Measurements from ENCODE around the gene FBXO10.
"Not testable (repeated sequence)": the region's sequence is repeated elsewhere in the genome, so short reads cannot be mapped to it uniquely, and the experiment has no call there.

FBXO10 gene

DNA sequence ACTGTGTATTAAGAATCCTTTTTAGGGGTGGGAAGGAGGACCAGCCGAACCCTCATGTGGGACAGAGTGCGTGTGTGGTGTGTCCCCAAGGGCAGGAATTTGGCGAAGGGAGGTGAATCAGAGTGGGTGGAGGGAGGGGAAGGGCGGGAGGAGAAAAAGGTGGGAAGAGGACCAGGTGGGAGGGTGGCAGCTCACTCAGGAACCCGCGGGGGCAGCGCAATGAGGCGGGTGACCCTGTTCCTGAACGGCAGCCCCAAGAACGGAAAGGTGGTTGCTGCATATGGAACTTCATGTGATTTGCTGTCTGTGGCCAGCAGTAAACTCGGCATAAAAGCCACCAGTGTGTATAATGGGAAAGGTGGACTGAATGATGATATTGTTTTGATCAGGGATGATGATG is 99.2 kb downstream of the FBXO10 start:
- H3K4me1 Mint-ChIP-seq, result peaks cover 5% of the 10 kb centered on the region
- ATAC-seq (replicated peaks; ENCODE audit: extremely low read depth, poor library complexity, severe bottlenecking) (no peak), DNase-seq (ENCODE audit: low spot score in 2 of 2) (no peak)
- peaks cover 49% of the 10 kb centered on the region for H3K27me3 Mint-ChIP-seq
- no peak overlapping the region for H3K27ac Mint-ChIP-seq (ENCODE audit: low read depth)
- no peaks in the 10 kb centered on the region for H3K9me3 Mint-ChIP-seq
- no peak overlapping the region for H3K4me3 Mint-ChIP-seq
- H3K36me3 Mint-ChIP-seq (ENCODE audit: insufficient read depth), result no peaks in the 10 kb centered on the region

DNA sequence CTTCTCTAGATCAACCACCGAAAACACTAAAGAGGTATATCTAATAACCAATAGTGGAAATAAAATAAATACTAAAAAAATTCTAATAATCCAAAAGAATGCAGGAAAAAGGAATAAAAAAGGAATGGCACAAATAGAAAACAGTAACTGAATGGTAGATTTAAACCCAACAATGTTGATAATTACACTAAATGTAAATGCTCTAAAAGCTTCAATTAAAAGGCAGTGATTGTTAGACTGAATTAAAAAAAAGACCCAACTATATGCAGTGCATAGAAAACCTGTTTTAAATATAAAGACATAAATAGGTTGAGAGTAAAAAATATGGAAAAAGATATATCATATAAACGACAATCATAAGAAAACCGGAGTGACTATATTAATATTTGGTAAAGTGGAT is 101.7 kb downstream of the FBXO10 start:
- Mint-ChIP-seq H3K27me3 (peaks cover 29% of the 10 kb centered on the region), H3K9me3 (no peaks in the 10 kb centered on the region), H3K4me3 (no peak overlapping the region), H3K4me1 (peaks cover 6% of the 10 kb centered on the region), H3K36me3 (ENCODE audit: insufficient read depth) (no peaks in the 10 kb centered on the region), H3K27ac (ENCODE audit: low read depth) (no peak overlapping the region)
- ATAC-seq (replicated peaks; ENCODE audit: extremely low read depth, poor library complexity, severe bottlenecking), result no peak
- DNase-seq (ENCODE audit: low spot score in 2 of 2), result no peak

DNA sequence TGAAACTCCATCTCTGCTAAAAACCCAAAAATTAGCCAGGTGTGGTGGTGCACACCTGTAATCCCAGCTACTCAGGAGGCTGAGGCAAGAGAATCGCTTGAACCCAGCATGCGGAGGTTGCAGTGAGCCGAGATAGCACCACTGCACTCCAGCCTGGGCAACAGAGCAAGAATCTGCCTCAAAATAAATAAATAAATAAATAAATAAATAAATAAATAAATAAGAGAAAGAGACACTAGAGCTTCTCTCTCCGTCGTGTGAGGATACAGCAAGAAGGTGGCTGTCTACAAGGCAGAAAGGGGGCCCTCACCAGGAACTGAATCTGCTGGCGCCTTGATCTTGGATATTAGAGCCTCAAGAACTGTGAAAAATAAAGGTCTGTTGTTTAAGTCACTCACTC is 102.2 kb downstream of the FBXO10 start:
- not testable (repeated sequence) for H3K27ac Mint-ChIP-seq (ENCODE audit: low read depth); ATAC-seq (replicated peaks; ENCODE audit: extremely low read depth, poor library complexity, severe bottlenecking); H3K4me3 Mint-ChIP-seq; H3K4me1 Mint-ChIP-seq; H3K36me3 Mint-ChIP-seq (ENCODE audit: insufficient read depth); H3K9me3 Mint-ChIP-seq; DNase-seq (ENCODE audit: low spot score in 2 of 2)
- H3K27me3 Mint-ChIP-seq, result peaks cover 25% of the 10 kb centered on the region

GRCh38 chr9:37471942-37472684 is 104.1 kb downstream of the FBXO10 start:
- peaks cover 8% of the 10 kb centered on the region for H3K27me3 Mint-ChIP-seq
- ATAC-seq (replicated peaks; ENCODE audit: extremely low read depth, poor library complexity, severe bottlenecking) (no peak), DNase-seq (ENCODE audit: low spot score in 2 of 2) (no peak)
- H3K27ac Mint-ChIP-seq (ENCODE audit: low read depth), result peak overlapping the region; percentile 42
- H3K36me3 Mint-ChIP-seq (ENCODE audit: insufficient read depth), result no peaks in the 10 kb centered on the region
- peak overlapping the region; percentile 61 for H3K4me3 Mint-ChIP-seq
- peaks cover 6% of the 10 kb centered on the region for H3K4me1 Mint-ChIP-seq
- H3K9me3 Mint-ChIP-seq, result no peaks in the 10 kb centered on the region

DNA sequence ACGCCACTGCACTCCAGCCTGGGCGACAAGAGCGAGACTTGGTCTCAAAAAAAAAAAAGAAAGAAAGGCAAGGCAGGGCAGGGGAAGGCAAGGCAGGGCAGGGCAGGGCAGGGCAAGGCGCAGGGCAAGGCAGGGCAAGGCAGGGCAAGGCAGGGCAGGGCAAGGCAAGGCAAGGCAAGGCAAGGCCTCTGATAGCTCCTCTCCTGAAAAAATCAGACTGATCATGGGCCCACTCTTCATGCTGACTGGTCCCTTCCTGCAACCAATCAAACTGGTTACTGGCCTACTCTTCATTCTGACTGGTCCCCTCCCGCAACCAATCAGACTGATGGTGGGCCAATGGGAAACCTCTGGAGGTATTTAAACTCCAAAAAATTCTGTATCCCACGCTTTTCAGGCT is 107.6 kb downstream of the FBXO10 start:
- Mint-ChIP-seq H3K4me3 (no peak overlapping the region), H3K9me3 (no peaks in the 10 kb centered on the region), H3K4me1 (peaks cover 25% of the 10 kb centered on the region), H3K27ac (ENCODE audit: low read depth) (no peak overlapping the region), H3K36me3 (ENCODE audit: insufficient read depth) (peaks cover 25% of the 10 kb centered on the region), H3K27me3 (no peaks in the 10 kb centered on the region)
- ATAC-seq (replicated peaks; ENCODE audit: extremely low read depth, poor library complexity, severe bottlenecking), result no peak
- no peak for DNase-seq (ENCODE audit: low spot score in 2 of 2)

GRCh38 chr9:37467530-37467929 is 108.7 kb downstream of the FBXO10 start:
- DNase-seq (ENCODE audit: low spot score in 2 of 2); H3K4me3 Mint-ChIP-seq; H3K9me3 Mint-ChIP-seq; ATAC-seq (replicated peaks; ENCODE audit: extremely low read depth, poor library complexity, severe bottlenecking); H3K27me3 Mint-ChIP-seq; H3K27ac Mint-ChIP-seq (ENCODE audit: low read depth): not testable (repeated sequence)
- Mint-ChIP-seq H3K4me1 (peaks cover 36% of the 10 kb centered on the region), H3K36me3 (ENCODE audit: insufficient read depth) (peaks cover 25% of the 10 kb centered on the region)

DNA sequence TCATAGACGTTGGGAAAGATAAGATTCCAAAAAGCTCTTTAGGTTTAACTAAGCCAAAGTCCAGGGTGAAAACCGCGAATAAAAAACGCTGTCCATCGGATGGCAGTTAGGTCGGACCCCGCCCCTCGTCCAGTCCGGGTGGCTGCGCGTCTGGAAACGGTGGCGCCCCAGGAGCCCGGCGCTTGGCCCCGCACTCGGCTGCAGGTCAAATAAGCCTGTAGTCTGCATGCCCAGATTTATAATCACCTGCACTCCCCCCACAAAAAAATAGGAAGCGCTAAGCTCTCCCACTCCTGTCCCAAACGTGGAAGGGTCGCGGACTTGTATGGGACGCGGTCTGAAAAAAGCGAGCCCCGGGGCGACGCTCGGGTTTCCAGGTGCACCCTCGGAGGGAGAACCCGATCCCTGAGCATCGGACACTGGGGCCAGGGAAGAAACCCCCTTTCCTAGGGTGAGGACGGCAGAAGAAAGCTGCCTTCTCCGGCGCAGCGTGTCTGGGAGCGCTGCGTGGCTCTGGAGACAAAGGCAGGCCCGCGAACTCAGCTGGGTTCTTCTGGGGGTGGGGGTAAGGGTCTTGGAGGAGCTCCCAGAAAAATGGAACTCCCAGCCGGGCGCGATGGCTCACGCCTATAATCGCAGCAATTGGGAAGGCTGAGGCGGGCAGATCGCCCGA is 110.0 kb downstream of the FBXO10 start:
- H3K27ac Mint-ChIP-seq (ENCODE audit: low read depth), result peak overlapping the region; percentile 96
- H3K4me3 Mint-ChIP-seq, result peak overlapping the region; percentile 94
- no peak for DNase-seq (ENCODE audit: low spot score in 2 of 2)
- H3K36me3 Mint-ChIP-seq (ENCODE audit: insufficient read depth), result peaks cover 25% of the 10 kb centered on the region
- ATAC-seq (replicated peaks; ENCODE audit: extremely low read depth, poor library complexity, severe bottlenecking), result no peak
- H3K4me1 Mint-ChIP-seq, result peaks cover 35% of the 10 kb centered on the region
- no peaks in the 10 kb centered on the region for H3K27me3 Mint-ChIP-seq
- H3K9me3 Mint-ChIP-seq, result no peaks in the 10 kb centered on the region

GRCh38 chr9:37465249-37466036 is 110.7 kb downstream of the FBXO10 start, which contains the start of gene ZBTB5:
Gene ZBTB5 (minus strand): TSS chr9:37465450. CDS start chr9:37442551, 22,899 bp downstream.
- Mint-ChIP-seq H3K4me3 (peak within 1 kb of the TSS; percentile 94), H3K27ac (ENCODE audit: low read depth) (peak within 1 kb of the TSS; percentile 96), H3K36me3 (ENCODE audit: insufficient read depth) (peaks cover 25% of the 10 kb centered on the region), H3K27me3 (no peaks in the 10 kb centered on the region), H3K4me1 (peaks cover 35% of the 10 kb centered on the region), H3K9me3 (no peaks in the 10 kb centered on the region)
- ATAC-seq (replicated peaks; ENCODE audit: extremely low read depth, poor library complexity, severe bottlenecking) (peak; percentile 82), DNase-seq (ENCODE audit: low spot score in 2 of 2) (peak; percentile 95 to 98)

GRCh38 chr9:37464426-37465248 is 111.5 kb downstream of the FBXO10 start:
- DNase-seq (ENCODE audit: low spot score in 2 of 2), result peak; percentile 58 to 82
- ATAC-seq (replicated peaks; ENCODE audit: extremely low read depth, poor library complexity, severe bottlenecking), result peak; percentile 53
- Mint-ChIP-seq H3K27me3 (no peaks in the 10 kb centered on the region), H3K9me3 (no peaks in the 10 kb centered on the region), H3K4me1 (peaks cover 35% of the 10 kb centered on the region), H3K27ac (ENCODE audit: low read depth) (peak overlapping the region; percentile 96), H3K4me3 (peak overlapping the region; percentile 94), H3K36me3 (ENCODE audit: insufficient read depth) (peaks cover 25% of the 10 kb centered on the region)

DNA sequence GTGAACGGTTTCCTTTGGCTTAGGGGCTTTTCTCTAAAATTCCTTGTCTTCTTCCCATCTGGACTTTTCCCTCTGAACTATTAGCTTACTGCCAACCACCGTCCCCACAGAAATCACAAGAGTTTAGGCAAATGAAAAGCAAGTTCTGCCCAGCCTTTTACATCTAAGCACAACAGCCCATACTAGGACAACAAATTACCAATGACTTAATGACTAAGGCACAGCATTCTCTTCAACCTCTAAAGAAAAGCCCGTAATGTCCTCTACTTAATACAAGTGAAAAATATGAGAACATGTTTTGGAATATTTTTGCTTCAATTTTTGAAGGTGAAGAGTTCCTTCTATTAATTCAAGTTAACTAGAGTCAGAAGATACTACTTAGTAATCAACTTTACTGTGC is 112.2 kb downstream of the FBXO10 start:
- no peak for DNase-seq (ENCODE audit: low spot score in 2 of 2)
- no peak for ATAC-seq (replicated peaks; ENCODE audit: extremely low read depth, poor library complexity, severe bottlenecking)
- Mint-ChIP-seq H3K9me3 (no peaks in the 10 kb centered on the region), H3K4me1 (peaks cover 35% of the 10 kb centered on the region), H3K4me3 (peak overlapping the region; percentile 94), H3K36me3 (ENCODE audit: insufficient read depth) (peaks cover 25% of the 10 kb centered on the region), H3K27ac (ENCODE audit: low read depth) (peak overlapping the region; percentile 96), H3K27me3 (no peaks in the 10 kb centered on the region)

Measured in central memory CD8-positive, alpha-beta T cell (primary cell).